ENCODE results near the gene ANKH.

DNA sequence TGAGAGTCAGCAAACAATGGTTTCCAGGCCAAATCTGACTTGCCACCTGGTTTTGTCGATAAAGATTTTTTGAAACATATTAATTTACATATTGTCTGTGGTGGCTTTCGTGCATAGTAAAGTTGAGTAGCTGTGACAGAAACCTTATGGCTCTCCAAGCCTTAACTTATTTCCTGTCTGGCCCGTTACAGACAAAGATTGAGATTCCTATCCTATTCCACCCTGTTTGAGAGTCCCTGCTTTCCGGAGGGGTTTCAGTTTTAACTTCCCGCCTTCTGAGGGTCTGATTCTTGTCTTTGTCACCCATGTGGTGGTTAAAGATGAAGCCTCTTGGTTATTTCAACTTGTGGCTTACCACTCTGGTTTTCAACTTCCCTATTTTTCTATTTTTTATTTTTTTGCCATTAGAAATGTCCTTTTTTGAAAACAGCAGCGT, 195.7 kb downstream of the ANKH start:
- TF ChIP-seq GATA2 (IDR thresholded peaks at IDR 0.05; ENCODE audit: low read depth, low read length) (no peak), GATA3 (IDR thresholded peaks at IDR 0.05; ENCODE audit: low read depth, low read length) (no peak)
